HG03175 (cell line): ENCODE results near the gene ECM2.

Experiments
- ATAC-seq: cut with Tn5 transposase; IDR thresholded peaks from one replicate; pipeline ENCODE4 v1.9.1; 2021; ENCODE audit warnings: mild to moderate bottlenecking, moderate library complexity; ENCODE audit not compliant: unreplicated experiment

The ECM2 gene

DNA sequence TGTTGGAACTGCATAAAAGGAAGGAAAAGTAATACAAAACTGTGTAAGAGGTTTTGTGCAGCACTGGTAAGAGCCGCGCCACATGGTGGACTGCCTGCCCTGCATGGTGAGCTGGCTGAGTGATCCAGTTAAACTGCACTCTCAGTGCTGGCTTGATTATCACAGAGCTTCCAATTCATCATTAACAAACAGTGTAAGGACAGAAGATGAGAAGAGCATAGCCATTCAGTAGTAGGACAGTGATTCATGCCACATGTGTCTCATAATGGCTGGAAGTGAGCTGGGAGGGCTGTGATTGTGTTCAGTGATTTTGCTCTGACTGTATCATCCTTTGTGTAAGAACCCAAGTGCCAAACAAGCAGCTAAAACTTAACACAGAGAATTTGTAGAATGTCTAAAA lies 67.6 kb downstream of the ECM2 start:
- ATAC-seq, result no peak

DNA sequence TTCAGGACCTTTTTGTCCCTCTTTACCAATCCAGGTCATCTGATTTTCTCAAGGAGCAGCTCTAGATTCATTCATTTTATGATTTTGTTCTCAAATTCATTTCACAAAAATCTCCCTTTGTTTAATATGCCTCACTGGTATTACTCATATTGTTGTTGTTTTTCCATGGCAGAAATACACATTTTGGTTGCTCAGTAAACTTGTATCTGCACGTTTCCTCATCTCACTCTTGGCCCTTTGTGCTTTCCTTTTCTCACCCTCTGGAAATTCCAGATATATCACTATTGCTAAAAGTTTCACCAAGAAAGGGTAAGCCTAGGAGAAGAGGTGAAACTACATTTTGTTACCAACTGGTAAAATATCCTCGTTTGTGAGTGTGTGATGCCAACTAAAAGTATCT lies 68.3 kb downstream of the ECM2 start:
- ATAC-seq, result no peak

DNA sequence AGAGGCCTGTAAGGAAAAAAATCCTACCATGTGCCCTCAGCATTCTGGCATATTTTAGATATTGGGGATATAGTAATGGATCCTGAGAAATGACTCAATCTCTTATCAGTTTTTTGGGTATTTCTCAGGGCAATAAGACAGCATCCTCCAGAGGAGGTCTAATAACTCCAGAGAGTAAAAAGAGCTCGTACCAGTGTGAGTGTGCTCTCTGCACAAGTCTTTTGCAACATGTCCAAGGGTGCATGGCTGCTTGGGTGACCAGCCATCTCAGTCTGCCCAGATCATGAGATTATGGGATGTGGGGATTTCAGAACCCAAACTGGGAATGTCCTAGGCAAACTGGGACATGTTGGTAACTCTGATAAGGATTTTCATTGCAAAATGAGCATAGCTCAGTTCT lies 68.7 kb downstream of the ECM2 start:
- ATAC-seq, result no peak

DNA sequence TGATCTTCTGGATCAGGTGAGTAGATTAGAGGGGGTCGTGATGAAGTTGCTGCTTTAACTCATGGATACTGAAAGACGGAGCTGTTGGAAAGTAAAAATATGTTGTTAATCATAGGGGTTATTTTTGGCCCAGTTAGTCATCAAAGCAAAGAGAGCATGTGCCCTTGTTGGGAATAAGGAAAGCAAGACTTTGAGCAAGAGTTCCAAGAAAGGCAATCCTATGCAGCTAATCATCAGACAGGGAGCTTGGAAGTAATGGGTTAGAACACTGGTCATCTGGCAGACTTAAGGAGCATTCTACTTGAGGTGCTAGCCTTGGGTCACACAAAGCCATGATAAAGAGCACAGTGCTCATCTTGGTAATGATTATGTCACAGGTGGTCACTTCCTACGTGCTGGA lies 71.8 kb downstream of the ECM2 start:
- no peak for ATAC-seq

DNA sequence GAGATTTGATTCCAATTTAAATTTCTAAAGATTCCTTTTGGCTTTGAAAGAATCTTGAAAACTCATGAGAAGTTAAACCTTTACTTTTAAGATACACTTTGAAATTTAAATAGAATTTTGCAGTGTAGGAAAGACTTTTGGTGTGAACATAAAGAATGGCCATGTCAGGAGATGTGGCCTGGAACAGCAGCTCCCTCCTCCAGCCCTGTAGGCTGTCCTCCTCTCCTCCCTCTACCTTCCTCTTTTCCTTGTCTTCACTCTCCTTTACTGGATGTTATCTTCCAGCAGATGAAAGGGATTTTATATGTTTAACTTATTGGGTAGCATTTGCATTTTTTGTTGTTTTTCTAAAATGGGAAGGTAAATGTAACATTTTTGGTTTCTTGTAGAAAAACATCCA lies 72.4 kb downstream of the ECM2 start:
- no peak for ATAC-seq

DNA sequence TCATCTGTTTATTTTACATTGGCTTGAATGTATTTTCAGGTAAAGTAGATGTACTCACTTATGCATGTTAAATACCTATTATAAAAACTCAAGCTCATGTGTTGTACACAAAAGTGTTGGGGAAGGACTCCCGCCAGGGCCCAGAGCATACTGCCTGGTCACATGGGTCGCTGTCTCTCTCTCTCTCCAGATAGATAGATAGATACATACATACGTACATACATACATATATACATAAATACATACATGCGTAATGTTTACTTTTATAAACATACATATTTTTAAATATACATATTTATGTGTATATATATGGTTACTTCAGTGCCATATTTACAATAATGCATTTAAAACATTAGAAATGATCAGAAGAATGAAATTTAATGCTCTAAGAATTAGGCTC lies 78.2 kb downstream of the ECM2 start:
- ATAC-seq, result no peak

DNA sequence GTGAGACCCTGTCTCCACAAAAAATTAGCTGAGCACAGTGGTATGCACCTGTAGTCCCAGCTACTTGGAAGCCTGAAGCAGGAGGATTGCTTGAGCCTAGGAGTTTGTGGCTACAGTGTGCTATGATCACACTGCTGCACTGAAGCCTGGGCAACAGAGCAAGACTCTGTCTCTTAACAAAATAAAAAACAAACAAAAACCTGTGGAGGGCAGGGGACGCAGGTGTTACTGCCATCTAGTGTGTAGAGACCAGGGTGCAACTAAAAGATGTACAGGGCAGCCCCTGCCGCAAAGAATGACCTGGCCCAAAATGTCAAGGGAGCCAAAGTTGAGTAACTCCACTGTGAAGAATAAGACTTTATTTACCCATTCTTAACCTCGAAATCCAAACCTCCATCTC lies 80.6 kb downstream of the ECM2 start:
- no peak for ATAC-seq

DNA sequence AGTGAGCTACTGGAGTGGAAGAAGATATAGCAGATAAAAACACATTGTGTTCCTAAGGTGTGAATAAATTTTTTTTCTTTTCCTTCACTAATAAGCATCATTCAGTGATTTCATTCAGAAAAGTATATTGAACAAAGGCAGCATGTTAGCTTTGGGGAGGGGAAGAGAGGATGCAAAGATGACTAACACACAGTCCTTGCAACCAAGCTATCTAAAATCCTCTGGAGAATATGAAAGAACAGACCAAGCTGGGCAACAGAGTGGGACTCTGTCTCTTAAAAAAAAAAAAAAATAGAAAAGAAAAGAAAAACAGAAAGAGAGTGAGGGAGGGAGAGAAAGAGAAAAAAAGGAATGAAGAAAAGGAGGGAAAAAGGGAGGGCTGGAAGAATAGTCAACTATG lies 89.3 kb downstream of the ECM2 start:
- no peak for ATAC-seq
